Ishikawa (cell line): ENCODE results near the gene TAGLN2.
A peak's percentile ranks its signal among the peaks of the same experiment; 100 is the strongest.

Experiments
- CEBPB ChIP-seq: IDR thresholded peaks from 2 replicates; pipeline ENCODE4 v1.6.1; 2012
- CREB1 ChIP-seq: IDR thresholded peaks from 2 replicates; pipeline ENCODE4 v1.6.1; 2012; ENCODE audit warnings: low read depth
- EGR1 ChIP-seq: IDR thresholded peaks from 2 replicates; pipeline ENCODE4 v1.6.1; 2012
- EP300 ChIP-seq: IDR thresholded peaks from 2 replicates; pipeline ENCODE4 v1.6.1; 2012; ENCODE audit warnings: borderline replicate concordance
- FOXM1 ChIP-seq: IDR thresholded peaks from 2 replicates; pipeline ENCODE4 v1.6.1; 2012; ENCODE audit warnings: low read depth, borderline replicate concordance
- NFIC ChIP-seq: IDR thresholded peaks from 2 replicates; pipeline ENCODE4 v1.6.1; 2012
- RAD21 ChIP-seq: IDR thresholded peaks from 2 replicates; pipeline ENCODE4 v1.6.1; 2012; ENCODE audit warnings: low read depth
- TAF1 ChIP-seq: IDR thresholded peaks from 2 replicates; pipeline ENCODE4 v1.6.1; 2012; ENCODE audit warnings: low read depth, mild to moderate bottlenecking
- TCF12 ChIP-seq: IDR thresholded peaks from 2 replicates; pipeline ENCODE4 v1.6.1; 2012; ENCODE audit warnings: low read depth
- TEAD4 ChIP-seq: IDR thresholded peaks from 2 replicates; pipeline ENCODE4 v1.6.1; 2012
- YY1 ChIP-seq: IDR thresholded peaks from 2 replicates; pipeline ENCODE4 v1.6.1; 2012; ENCODE audit warnings: low read depth
- ZBTB7A ChIP-seq: IDR thresholded peaks from 2 replicates; pipeline ENCODE4 v1.6.1; 2012; ENCODE audit warnings: low read depth
- TF ChIP-seq, protein P1 (sequence below): IDR thresholded peaks from 2 replicates; pipeline ENCODE4 v1.6.1; 2012; ENCODE audit warnings: low read depth, mild to moderate bottlenecking
- TF ChIP-seq, protein P2 (sequence below): IDR thresholded peaks from 2 replicates; pipeline ENCODE4 v1.6.1; 2012
- TF ChIP-seq, protein P3 (sequence below): IDR thresholded peaks from 2 replicates; pipeline ENCODE4 v1.6.1; 2012

TAGLN2 gene

DNA sequence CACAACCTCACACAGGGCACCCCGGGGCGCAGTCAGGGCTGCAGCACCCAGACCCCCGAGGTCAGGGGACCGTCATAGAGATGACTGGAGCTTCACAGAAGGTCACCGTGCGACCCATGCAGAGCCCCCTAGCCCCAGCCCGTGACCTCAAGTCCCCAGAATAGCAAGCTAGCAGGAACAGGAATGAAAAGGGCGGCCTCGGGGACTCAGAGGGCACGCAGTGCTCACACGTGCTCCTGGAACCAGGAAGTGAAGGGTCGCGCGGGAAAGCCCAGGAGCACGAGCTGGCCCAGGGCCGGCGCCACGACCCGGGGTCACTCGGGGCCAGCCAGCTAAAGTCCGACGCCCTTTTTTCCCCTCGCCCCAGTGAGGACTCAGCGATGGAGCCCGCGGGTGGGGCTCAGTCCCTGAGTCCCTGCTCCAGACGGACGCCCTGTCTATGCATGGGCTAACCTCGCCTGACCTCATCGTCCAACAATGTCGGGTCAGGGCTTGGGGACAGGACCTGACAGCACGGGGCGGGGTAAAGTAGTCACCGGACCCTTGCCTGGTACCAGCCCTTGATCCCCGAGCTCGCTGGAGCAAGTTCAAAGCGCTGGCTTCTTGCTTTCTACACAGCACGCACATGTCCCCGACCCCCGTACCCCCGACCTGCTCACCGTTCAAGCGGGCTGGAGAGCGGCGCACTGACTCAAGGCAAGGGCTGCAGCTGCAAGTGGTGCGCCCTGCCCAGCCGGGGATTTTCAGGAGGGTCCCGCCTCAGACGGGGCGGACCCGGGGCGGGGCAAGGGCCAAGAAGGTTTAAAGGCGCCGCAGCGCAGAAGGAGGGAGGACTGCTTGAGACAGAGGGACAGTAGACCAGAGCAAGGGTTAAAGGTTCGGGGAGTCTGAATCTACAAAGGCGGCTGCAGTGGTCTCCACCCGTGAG lies at the start of gene TAGLN2:
Gene TAGLN2 (minus strand): TSS at position 717 of the 928 bp plus-strand sequence. CDS start 4,998 bp downstream, outside the sequence.
- TF ChIP-seq YY1, result 0 out of 2 replicates have a peak, but pooled peaks have one; percentile 20
- TF ChIP-seq TCF12, result no peak
- TF ChIP-seq RAD21, result no peak
- no peak for TF ChIP-seq CREB1
- peak; percentile 86; the same call in 1 of the 2 replicates for TF ChIP-seq TAF1
- no peak for TF ChIP-seq EGR1
- TF ChIP-seq, protein P1, sequence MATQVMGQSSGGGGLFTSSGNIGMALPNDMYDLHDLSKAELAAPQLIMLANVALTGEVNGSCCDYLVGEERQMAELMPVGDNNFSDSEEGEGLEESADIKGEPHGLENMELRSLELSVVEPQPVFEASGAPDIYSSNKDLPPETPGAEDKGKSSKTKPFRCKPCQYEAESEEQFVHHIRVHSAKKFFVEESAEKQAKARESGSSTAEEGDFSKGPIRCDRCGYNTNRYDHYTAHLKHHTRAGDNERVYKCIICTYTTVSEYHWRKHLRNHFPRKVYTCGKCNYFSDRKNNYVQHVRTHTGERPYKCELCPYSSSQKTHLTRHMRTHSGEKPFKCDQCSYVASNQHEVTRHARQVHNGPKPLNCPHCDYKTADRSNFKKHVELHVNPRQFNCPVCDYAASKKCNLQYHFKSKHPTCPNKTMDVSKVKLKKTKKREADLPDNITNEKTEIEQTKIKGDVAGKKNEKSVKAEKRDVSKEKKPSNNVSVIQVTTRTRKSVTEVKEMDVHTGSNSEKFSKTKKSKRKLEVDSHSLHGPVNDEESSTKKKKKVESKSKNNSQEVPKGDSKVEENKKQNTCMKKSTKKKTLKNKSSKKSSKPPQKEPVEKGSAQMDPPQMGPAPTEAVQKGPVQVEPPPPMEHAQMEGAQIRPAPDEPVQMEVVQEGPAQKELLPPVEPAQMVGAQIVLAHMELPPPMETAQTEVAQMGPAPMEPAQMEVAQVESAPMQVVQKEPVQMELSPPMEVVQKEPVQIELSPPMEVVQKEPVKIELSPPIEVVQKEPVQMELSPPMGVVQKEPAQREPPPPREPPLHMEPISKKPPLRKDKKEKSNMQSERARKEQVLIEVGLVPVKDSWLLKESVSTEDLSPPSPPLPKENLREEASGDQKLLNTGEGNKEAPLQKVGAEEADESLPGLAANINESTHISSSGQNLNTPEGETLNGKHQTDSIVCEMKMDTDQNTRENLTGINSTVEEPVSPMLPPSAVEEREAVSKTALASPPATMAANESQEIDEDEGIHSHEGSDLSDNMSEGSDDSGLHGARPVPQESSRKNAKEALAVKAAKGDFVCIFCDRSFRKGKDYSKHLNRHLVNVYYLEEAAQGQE, result no peak
- no peak for TF ChIP-seq EP300
- TF ChIP-seq NFIC, result peak; percentile 10; the same call in 1 of the 2 replicates
- peak; percentile 37 for TF ChIP-seq ZBTB7A
- TF ChIP-seq, protein P2, sequence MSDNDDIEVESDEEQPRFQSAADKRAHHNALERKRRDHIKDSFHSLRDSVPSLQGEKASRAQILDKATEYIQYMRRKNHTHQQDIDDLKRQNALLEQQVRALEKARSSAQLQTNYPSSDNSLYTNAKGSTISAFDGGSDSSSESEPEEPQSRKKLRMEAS, result peak; percentile 98
- peak; percentile 18 for TF ChIP-seq FOXM1
- peak; percentile 90 for TF ChIP-seq TEAD4
- TF ChIP-seq CEBPB, result no peak
- TF ChIP-seq, protein P3, sequence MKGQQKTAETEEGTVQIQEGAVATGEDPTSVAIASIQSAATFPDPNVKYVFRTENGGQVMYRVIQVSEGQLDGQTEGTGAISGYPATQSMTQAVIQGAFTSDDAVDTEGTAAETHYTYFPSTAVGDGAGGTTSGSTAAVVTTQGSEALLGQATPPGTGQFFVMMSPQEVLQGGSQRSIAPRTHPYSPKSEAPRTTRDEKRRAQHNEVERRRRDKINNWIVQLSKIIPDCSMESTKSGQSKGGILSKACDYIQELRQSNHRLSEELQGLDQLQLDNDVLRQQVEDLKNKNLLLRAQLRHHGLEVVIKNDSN, result peak; percentile 70

DNA sequence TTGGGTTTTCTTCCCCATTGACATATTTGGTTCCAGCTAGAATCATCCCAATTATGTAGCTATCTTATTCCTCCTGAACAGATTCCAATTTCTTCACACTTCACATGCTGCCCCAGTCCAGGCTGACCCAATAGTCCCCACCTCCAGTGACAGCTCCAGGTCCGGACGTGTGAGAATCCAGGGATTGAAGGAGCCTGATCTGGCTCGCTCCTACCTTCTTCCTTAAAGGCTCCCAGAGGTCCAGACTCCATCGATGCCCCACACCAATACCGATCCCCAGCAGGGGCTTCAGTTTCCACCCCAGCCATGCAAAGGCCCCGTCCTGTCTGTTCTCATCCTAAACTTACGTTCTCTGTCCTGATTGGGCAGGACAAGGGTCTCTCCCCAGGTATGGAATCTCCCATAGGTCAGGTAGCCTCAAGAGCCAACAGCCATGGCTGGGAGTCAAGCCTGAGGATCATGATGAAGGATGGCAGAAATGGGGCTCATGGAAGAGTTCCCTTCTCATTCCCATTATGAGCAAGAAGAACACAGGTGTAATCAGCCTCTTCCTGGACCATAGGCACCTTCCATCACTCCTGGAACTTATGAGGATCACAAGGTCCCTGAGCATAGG lies 49.2 kb upstream of the TAGLN2 start:
- TF ChIP-seq RAD21, result no peak
- TF ChIP-seq ZBTB7A, result no peak
- no peak for TF ChIP-seq NFIC
- TF ChIP-seq YY1, result no peak
- TF ChIP-seq TEAD4, result no peak
- TF ChIP-seq, protein P2, result no peak
- no peak for TF ChIP-seq EGR1
- no peak for TF ChIP-seq CEBPB

DNA sequence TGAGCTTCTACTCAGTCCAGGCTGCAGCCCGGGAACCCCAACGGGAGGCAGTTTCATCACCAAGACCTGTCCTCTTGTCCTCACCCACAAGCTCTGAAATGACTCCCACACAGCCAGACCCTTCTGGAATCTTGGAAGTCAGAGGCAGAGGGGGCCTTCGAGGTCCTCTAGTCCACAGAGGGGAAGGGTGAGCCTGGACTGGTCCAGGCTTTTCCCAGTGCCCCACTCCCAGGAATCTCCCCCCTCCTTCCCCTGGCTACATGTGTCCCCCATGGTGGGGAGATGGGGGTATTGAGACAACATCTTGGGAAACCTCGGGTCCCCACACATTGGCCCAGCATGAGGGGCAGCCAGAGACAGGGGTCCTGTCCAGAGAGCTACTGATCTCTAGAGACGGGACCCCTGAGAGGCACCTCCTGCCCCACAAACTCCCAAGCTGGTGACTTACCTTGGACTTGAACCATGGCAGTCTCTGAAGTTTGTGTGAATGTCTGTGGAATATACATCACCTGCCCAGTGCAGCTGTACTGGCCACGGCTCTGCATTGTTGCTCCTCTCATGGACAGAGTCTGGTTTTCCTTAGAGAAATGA lies 48.1 kb upstream of the TAGLN2 start:
- TF ChIP-seq ZBTB7A (no peak), TCF12 (no peak), TAF1 (no peak), TEAD4 (no peak)

DNA sequence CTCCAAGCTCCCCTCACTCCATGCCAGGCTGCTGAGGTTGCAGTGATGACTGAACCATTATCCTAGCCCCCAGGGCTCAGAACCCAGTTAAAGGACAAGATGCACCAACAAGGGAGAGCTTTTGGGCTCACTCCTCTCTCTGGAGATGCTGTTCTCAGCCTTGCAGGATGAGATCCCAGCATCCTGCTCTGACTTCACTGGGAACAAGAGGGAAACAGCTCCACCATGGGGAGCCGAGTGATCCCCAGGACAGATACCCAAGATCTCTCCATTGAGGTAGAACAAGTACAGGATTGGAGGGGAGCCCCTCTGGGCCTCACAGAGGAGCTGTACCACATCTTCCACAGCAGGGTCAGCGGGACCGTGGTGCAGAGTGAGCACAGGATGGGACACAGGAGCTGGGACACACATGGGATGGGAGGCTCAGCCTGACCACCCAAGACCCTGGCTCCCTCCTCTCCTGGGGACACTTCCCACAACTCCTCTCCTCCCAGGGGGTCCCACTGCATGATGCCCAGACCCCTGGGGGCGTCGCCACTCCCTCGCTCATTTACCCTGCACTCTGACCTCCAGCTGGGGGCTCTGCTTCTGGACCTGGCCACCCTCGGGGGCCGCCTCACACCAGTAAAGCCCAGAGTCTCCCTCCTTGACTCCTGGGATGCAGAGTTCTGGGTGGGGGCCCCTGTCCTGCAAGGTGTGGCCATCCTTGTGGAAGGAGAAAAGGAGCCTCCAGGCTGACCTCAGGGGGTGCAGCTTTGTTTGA lies 47.3 kb upstream of the TAGLN2 start:
- TF ChIP-seq TAF1 (no peak), EGR1 (no peak), TEAD4 (no peak)

DNA sequence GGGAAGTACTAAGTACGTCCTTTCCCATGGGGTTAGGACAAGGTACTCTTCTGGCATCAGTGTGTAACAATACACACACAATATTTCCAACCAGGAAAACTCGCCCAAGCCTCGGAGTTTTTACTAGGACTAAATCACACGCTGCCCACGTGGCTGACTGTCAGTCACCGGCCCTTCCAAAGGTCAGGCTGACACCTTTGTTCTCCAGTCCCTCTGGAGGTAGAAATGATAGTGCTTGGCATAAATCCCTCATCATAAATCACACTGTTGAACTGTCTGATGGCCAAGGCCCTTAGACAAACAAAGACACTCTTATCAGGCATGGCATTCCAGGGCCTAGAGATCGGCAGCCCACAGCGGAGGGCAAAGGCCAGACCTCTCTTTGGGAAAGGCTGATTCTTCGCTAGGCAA lies 45.6 kb upstream of the TAGLN2 start:
- TF ChIP-seq RAD21 (no peak), YY1 (no peak), CREB1 (no peak), NFIC (no peak), TAF1 (no peak), ZBTB7A (no peak)
- TF ChIP-seq, protein P2, result no peak

DNA sequence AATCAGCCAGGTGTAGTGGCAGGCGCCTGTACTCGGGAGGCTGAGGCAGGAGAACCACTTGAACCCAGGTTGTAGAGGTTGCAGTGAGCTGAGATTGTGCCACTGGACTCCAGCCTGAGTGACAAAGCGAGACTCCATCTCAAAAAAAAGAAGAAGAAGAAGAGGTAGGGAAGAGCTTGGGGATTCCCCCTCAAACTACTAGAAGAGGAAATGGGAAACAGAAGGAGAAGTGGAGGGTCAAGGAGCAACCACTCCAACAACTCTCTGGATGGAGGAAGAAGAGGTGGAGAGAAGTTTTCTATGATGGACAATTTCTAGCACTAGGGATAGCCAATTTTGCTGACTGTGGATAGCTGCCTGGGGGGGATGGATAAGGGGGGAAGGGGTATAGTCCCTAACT lies 43.6 kb upstream of the TAGLN2 start:
- no peak for TF ChIP-seq TAF1
- TF ChIP-seq, protein P2, result no peak

DNA sequence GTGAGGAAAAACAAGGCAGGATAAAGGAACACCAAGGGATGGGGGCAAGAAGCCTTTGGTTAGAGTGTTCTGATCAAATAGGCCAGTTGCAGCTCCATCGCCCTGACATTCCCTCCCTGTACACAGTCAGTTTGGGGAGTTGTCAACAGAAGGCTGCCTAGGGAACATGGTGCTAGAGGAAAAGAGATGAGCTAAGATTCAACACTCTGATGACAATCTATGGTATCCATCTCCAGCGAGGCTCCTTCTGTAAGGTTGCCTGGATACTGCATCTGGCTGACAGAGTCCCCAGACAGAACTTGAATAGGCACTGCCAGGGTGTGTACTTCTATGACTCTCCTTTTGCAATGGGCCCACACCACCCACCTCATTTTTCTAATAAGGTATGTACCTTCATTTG lies 40.0 kb upstream of the TAGLN2 start:
- TF ChIP-seq RAD21 (no peak), YY1 (no peak), CEBPB (no peak), NFIC (no peak), TAF1 (no peak), FOXM1 (no peak), EP300 (no peak), ZBTB7A (no peak), CREB1 (no peak), TCF12 (no peak), EGR1 (no peak), TEAD4 (no peak)
- TF ChIP-seq, protein P2, result no peak
- TF ChIP-seq, protein P1, result no peak
- TF ChIP-seq, protein P3, result no peak
